ENCODE data around the gene OR2V1.

DNA sequence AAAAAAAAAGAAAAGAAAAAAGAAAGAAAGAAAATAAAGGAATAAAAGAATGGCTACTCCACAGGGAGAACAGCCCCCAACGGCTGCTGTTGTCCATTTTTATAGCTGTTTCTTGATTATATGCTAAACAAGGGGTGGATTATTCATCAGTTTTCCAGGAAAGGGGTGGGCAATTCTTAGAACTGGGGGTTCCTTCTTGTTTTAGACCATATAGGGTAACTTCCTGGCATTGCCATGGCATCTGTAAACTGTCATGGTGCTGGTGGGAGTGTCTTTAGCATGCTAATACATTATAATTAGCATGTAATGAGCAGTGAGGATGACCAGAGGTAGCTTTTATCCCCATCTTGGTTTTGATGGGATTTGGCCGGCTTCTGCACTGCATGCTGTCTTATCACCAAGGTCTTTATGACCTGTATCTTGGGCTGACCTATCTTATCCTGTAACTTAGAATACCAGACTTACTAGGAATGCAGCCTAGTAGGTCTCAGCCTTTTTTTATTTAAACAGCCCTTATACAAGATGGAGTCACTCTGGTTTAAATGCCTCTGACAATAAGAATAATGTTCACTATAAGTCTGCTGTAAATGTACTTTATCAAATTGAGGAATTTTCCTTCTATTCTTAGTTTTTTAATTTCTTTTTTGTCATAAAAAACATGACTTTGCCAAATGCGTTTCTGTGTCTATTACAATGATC is 45.4 kb upstream of the OR2V1 start:
- no peak for TF ChIP-seq L3MBTL2 (conservative IDR thresholded peaks at IDR 0.05)
- no peak for TF ChIP-seq ELF4 (IDR thresholded peaks at IDR 0.05)
